Stimulated activated CD4-positive, alpha-beta T cell treated with anti-CD3 and anti-CD28 coated beads, TNF-alpha, amount 100 ng/mL, for 24 hours (primary cell): ENCODE data around the gene STAP1.

ENCODE experiments used
- DNase-seq, 3 experiments: peaks; one replicate each; pipeline ENCODE4 v3.0.0-alpha.2; 2020; ENCODE audit warnings: low read depth in 3 of 3

The STAP1 gene

GRCh38 chr4:67555447-67555846 lies 3.1 kb upstream of the STAP1 start:
- DNase-seq = no peak

DNA sequence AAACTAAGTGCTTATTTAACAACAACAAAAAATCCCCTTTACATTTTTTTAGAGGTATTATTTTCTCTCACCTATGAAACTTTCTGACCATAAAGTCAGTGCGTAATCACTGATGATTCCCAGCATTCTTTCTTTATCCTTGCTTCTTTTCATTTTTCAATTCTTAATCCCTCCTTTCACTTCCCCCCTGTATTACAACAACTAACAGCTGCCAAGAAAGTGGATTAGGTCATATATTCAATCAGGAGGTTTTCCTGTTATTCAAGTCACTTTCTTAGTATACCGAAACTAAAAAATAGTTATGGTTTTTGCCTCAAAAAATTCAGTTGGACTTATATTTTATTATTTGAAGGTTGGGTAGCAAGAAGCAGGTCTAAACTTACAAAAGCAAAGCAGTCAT lies 2.1 kb upstream of the STAP1 start:
- DNase-seq = no peak

- DNase-seq = no peak
These were observed 6.8 kb downstream of the STAP1 start for GRCh38 chr4:67565284-67565683.

- no peak for DNase-seq
These were observed 7.8 kb downstream of the STAP1 start for GRCh38 chr4:67566335-67566734.

GRCh38 chr4:67568820-67569219 lies 10.3 kb downstream of the STAP1 start:
- DNase-seq = no peak

DNA sequence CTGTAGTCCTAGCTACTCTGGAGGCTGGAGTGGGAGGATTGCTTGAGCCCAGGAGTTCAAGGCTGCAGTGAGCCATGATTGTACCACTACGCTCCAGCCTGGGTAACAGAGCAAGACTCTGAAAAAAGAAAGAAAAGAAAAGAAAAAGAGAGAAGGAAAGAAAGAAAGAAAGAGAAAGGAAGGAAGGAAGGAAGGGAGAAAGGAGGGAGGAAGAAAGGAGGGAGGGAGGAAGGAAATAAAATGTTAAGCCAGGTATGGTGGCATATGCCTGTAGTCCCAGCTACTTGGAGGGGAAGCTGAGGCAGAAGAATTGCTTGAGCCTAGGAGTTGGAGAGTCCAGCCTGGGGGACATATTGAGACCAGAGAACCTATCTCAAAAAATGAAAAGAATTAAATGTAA lies 12.0 kb downstream of the STAP1 start:
- DNase-seq = no peak

- no peak for DNase-seq
These were observed 13.4 kb downstream of the STAP1 start for GRCh38 chr4:67571975-67572374.

- DNase-seq = no peak
These were observed 14.7 kb downstream of the STAP1 start for GRCh38 chr4:67573193-67573592.

DNA sequence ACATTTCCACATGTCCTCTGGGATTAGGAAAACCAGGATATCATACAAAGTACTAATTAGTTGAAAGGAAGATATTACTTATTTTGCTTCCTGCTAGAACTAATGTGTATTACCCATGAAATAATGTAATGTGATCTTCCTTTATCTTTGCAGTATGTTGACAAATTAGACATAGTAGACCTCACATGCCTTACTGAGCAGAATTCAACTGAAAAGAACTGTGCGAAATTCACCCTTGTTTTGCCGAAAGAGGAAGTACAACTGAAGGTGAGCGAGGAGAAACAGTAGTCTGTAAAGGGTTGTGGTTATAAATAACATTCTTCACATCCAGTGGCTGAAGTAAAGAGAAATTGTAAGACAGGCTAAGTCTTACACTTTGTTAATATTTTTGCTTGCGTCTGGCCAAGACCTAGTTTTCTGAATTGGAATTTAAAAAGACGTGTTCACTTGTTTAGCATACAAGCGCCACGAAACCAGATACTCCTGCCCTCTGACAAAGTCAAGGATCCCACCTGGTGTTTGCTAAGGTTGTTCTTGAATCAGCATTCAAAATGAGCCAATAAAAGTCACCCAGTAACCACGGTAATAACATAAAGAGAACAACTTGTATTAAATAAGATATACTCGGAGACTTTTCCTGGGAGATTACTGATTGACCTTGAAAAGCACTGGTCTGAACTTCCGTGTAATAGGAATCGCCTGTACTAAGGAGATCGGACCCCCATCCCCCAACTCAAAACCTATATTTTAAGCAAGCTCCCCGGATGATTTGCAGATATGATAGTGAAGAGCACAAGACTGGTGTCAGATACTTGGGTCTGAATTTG lies 16.9 kb downstream of the STAP1 start:
- no peak for DNase-seq

DNA sequence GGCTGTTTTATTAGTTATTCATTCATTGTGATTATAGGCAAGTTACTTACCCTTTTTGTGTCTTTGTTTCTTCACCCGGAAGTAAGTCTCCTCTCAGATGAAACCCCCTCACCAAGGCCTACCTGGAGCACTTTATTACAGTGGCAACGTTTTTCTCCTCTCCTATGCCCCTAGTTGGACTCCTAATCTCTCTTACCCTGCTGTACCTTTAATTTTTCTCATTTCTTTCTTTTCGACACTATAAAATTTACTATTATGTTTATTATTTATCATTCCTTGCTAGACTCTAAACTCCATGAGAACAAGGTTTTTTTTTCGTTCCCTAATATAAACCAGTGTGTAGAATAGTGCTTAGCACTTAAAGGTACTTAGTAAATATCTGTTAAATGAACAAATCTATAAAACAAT lies 17.5 kb downstream of the STAP1 start:
- no peak for DNase-seq

- DNase-seq = no peak
These were observed 18.0 kb downstream of the STAP1 start for GRCh38 chr4:67576538-67576937.

- no peak for DNase-seq
These were observed 22.1 kb downstream of the STAP1 start for GRCh38 chr4:67580577-67580976.

GRCh38 chr4:67581208-67581857 lies 22.8 kb downstream of the STAP1 start:
- DNase-seq = no peak

- DNase-seq = no peak
These were observed 23.4 kb downstream of the STAP1 start for GRCh38 chr4:67581913-67582312.

GRCh38 chr4:67584496-67584895 lies 26.0 kb downstream of the STAP1 start:
- DNase-seq = no peak

GRCh38 chr4:67587156-67587555 lies 28.6 kb downstream of the STAP1 start:
- DNase-seq = no peak

DNA sequence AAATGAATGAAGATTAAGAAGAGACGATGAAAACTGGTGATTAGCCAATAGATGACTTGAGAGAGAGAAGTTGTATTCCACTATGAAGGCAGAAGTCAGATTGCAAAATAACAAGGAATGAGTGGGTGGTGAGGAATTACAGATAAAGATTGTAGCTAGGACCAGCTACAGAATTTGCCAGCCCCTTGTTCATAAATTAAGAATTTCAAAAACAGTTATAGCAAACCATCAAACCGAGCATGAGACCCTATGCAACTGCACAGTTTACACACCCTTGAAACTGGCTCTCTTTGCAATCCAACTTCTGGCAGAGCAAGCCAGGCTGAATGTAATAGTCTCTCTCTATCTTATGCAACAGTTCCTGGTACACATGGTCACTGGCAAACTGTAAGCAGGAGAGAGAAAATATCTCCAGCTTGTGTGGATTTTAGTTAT lies 35.2 kb downstream of the STAP1 start:
- no peak for DNase-seq

DNA sequence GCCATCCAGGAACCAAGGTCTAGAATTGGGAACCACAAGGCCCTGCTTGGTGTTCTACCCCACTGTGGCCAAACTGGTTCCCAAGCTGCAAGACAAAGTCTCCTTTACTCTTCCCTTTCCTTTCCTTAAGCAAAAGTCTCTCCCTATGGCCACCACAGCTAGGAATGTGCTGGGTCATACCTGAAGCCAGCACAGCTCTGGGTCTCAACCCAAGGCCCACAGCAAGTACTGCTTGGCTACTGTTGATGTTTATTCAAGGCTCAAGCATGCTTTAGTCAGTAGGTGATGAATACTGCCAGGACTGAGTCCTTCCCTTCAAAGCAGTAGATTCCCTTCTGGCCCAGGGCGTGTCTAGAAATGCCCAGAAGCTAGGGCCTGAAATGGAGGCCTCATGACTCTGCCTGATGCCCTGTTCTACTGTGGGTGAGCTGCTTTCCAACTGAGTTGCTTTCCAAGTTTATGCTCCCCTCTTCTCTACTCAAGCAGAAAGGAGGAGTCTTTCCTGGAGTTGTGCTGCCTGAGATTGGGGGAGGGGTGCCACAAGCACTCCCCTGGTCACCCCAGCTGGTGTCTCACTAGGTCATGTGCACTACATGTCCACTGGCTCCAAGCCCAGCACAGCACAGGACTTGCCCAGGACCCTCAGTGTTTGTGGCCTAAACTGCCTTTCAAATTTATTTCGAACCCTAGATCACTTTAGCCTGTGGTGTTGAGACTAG lies 44.9 kb downstream of the STAP1 start:
- DNase-seq = no peak

GRCh38 chr4:67604029-67604381 lies 45.5 kb downstream of the STAP1 start:
- DNase-seq = no peak

DNA sequence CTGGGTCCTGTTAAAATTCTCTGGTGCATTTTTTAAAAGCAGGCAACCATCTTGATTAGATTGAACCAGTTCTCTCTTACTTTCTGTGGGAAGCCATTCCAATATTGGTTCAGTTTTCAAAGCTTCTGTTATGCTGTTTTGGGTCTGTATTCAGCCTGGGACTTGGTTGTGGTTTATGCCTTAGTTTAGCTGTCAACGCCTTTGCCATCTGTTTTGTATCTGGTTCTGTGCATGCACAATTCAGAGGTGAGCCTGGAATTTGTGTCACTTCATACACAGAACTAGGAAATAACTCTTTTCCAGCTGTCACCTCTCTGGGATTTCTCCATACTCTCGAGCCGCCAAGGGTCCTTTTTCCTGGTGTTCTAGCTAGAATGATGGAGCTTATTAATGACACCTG lies 46.2 kb downstream of the STAP1 start:
- DNase-seq = no peak

DNA sequence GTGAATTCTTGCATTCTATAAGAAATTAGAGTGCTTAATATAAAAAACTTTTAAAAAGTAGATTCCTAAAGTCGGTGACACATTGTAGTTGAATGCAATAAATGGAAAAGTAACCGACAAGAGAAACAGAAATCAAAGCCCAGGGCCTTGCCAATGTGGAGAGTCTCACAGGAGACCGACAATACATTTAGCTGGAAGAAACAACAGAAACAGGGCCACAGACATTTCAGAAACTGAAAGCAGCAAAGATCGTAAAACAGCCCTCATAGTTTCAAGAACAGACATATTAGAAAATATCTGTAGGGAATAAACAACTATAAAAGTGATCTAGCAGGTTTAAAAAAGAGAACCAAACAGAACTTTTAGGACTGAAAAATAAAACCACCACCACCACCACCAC lies 49.5 kb downstream of the STAP1 start:
- DNase-seq = no peak

GRCh38 chr4:67614186-67614585 lies 55.7 kb downstream of the STAP1 start:
- no peak for DNase-seq

GRCh38 chr4:67615119-67615518 lies 56.6 kb downstream of the STAP1 start:
- DNase-seq = no peak
